Activated CD8-positive, alpha-beta memory T cell treated with anti-CD3 and anti-CD28 coated beads for 4 hours (primary cell): ENCODE measurements around the gene SPRED2.

Experiments
- DNase-seq, 2 donors: peaks; one replicate each; pipeline ENCODE4 v3.0.0-alpha.2; 2020; ENCODE audit warnings: low read depth in 2 of 2

The SPRED2 gene

DNA sequence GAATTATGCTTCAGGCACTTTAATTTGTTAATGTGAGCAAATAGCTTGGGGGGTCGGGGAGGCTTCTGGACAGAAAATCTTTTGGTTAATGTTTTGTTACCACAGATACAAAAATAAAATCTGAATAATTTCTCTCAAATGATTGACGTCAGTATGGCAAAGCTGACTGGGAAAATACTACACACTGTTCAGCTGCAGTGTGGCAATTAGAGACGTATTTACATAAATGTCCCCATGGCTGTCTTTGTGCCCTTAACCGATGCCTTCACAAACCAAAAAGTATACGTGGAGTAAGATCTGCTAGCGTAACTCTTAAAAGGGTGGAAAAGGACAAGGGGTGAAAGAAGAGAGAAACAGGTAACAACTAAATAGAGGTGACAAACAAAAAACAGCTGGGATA, 121.3 kb downstream of the SPRED2 start:
- DNase-seq = no peak

DNA sequence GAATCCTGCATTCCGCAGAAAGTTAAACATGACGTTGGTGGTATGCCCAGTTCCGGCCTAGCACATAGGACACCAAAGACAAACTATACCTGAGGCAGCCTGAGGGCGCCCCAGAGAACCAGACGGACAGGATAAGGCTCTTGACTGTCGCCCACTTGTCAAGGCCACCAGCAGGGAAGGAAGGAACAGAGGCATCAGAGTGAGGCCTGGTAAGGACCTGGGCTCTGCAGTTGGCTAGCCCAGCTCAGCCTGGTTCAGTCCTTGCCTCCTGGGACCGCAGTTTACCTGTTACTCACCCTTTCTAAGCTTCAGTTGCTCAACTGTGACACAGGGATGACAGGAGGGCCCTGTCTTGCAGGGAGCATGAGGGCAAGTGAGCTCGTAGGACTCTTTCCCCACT, 122.7 kb downstream of the SPRED2 start:
- no peak for DNase-seq

- no peak for DNase-seq
Observed at GRCh38 chr2:65305934-65306333, 126.5 kb downstream of the SPRED2 start.

DNA sequence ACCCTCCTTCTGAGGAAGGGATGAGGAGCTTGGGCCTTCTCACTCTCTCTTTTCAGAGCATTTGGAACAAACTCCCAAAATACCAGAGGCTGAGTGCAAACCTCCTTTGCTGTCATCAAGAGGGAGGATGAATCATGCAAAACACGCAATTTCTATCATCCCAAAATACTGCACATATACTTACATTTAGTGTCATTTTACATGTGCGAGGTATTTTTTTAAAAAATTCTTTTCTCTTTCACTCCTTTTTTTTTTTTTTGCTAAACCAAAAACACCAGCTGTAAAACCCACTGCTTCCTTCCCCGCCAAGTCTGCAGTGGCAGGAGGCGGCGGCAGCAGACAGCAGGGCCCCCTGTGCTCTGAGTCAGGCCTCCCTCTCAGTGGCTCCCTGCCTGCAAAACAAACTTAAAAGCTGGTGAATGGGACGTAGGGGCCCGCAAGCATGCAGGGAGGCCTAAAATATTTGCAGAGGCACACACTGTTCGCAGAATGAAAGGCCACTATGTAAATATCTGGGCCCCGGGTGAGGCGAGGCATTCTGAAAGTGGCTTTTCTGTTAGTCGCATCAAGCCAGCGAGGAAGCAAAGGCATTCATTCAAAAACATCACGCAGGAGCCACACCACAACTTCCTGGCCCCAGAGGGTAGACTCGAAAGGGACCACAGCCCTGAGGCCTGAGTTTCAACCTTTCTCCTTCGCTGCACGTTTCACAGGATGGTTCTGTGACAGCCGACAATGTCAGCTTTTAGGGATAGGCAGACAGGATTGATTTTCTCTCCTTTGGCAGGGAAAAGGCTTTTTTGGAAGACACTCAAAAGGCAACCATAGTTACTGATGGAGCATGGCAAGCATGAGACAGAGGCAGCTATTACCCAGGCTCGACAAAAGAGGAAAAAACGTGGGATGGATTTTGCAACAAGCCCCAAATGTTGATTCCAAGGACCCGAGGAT, 131.4 kb downstream of the SPRED2 start:
- DNase-seq = peak; percentile 47 to 52

- DNase-seq = no peak
Observed at GRCh38 chr2:65300134-65300760, 132.2 kb downstream of the SPRED2 start.

- DNase-seq = no peak
Observed at GRCh38 chr2:65299246-65299645, 133.2 kb downstream of the SPRED2 start.

DNA sequence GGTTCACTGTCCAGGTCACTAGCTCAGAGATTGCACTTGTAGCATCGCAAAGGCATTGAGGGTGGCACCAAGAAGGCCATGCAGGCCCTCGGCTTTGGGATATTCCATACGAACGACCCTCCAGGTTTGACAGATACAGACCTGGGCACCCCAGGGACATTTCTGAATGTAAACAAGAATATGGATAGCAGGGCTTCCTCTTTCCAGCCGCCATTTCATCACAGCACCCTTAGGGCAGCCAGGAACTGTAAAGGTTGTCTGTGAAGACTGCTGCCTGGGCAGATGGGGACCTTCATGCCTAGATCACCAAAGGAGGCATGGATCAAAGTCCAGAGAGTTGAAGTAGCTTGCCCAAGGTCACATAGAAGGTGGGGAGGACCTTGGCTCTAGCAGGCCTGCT, 134.3 kb downstream of the SPRED2 start:
- DNase-seq = no peak

DNA sequence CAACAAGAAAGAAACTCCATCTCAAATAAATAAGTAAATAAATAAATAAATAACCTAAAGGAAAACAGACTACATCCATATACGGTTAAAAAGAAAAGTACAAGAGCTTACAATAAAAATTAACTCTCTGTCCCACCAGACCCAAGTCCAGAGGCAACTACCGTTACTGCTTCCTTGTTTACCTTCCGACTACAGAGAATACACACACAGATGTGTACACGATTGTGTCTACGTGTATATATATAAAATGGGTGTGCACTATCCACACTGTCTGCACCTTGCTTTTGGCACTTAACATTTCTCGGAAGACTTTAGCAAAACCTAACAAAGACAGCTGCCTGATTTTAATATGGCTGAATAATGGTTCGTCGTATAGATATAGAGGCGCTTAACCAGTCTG, 134.9 kb downstream of the SPRED2 start:
- DNase-seq = no peak

GRCh38 chr2:65296971-65297370, 135.4 kb downstream of the SPRED2 start:
- no peak for DNase-seq

GRCh38 chr2:65294701-65295100, 137.7 kb downstream of the SPRED2 start:
- no peak for DNase-seq

- DNase-seq = no peak
Observed at GRCh38 chr2:65294136-65294535, 138.3 kb downstream of the SPRED2 start.

- DNase-seq = no peak
Observed at GRCh38 chr2:65293376-65293775, 139.0 kb downstream of the SPRED2 start.

DNA sequence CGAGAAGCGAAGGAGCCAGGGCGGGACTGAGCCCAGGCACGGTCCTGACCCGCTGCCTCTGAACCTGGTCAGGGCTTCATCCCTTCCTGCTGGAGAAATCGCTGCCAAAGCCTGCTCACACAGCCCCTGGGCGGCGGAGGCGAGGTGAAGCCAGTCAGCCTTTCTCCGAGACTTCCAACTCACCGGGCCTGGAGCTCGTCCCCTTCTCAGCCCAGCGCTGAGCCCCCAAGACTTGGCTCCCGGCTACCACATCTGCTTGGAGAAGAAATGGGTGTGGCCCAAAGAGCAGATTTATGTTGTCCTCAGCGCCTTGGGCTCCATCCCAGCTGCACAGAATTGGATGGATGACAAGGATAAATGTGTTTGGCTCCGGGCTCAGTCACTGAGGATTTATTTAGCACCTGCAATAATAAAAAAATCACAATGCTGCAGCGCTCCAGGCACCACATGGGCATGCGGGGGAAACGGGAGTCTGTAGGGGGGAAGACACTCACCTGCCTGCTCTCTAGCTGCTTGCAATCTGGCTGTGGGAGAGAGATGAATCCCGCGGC, 139.9 kb downstream of the SPRED2 start:
- DNase-seq = no peak

DNA sequence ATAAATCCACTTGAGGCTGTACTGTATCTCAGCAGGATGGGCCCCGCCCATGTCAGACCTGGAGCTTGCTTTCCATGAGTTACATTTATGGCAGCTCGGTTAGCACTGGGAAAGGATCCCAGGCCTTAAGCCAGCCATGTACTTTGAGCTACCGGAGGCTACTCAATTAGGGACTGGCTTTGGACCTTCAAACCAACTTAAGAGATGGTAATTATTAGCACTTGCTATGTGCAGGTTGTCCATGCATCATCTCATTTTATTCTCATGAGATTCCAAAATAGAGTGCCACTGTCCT, 140.3 kb downstream of the SPRED2 start:
- DNase-seq = no peak

- DNase-seq = no peak
Observed at GRCh38 chr2:65291216-65292105, 140.9 kb downstream of the SPRED2 start.

DNA sequence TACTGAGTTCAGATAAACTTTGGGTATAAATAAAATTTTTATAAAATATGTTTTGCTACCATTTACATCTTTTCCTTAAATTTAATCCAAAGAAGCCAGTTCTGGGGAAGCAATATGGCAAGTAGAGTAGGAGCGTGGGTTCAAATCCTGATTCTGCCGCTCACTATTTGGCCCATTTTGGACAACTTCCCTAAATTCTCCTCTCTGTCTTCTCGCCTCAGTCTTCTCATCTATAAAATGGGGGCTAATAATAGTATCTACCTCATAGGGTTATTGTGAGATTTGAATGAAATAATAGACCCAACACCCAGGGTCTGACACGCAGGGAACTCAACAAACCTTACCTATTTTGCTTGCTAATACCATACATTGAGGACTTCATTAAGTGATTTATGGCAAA, 145.0 kb downstream of the SPRED2 start:
- DNase-seq = no peak

DNA sequence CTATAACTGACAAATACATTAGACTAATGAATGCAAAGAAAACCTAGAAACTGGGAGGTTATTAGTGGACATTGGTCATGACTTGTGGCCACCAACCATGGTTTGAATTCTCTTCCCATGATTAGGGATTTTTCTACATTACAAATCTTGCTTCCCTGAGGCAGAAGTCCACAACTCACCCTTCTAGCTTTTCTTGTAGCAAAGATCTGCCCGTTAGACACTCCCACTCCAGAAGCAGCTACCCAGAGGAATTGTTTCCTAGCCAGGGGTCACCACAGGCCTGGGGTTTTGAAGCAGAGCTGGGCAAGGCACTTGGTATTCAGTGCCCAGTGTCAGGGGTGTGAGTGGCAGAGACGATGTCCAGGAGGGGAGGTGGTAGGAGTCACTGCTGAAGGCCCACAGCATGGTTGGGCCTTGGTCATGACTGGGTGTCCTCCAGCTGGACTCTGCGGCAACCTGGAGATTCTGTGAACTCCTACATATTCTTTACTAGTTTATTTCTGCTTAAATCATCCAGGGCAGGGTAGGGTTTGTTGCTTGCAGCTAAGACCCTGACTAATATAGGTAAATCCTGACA, 149.8 kb downstream of the SPRED2 start:
- DNase-seq = no peak

DNA sequence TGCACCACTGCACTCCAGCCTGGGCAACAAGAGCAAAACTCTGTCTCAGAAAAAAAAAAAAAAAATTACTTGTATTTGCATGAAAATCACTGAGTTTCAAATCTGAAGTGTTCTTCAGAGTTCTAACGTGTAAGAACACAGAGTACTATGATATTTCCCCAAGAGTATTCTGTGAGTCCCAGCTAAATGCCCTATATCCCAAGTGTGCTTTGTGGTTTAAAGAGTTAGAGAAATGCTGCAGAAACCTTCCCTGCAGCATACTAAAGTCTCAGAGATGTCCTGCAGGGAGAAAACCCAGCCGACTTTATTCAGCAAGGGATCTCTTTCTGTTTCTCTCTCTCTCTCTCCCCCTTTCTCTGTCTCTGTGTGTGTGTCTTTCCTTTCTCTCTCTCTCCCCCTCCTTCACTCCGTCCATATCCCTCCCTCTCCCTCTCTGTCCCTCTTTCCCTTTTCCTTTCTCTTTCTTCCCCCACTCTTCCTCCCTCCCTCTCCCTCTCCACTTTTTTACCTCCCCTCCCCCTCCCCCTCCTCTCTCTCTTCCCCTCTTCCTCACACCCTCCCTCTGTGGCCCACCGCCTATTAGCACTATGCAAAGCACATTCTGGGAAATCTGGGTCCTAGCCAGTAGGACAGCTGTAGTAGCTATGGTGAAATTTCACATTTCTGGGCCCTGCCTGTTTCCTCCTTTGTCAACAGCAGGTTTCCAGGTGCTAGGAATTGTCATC, 150.6 kb downstream of the SPRED2 start:
- DNase-seq = no peak

DNA sequence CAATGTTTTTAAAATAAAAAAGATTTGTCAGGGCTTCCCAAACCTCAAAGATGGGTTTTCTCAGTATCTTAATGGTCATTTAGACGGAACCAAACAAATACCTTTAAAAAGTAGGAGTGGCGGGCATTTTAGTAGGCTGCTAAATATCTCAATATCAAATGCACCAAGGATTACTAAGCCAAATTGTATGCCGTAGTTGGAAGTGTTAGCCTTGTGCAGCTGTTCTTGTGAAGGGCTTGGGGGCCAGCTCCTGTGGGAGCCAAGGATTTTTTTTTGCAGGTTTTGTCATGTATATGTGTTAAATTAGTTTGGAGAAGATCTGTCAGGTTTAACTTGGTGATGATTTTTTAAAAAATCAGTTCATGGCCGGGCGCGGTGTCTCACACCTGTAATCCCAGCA, 152.6 kb downstream of the SPRED2 start:
- DNase-seq = no peak

- DNase-seq = no peak
Observed at GRCh38 chr2:65278531-65278981, 153.8 kb downstream of the SPRED2 start.
